ENCODE measurements around the gene GNAS.

GNAS gene

GRCh38 chr20:58908941-58909340 lies 56.4 kb downstream of the GNAS start:
- no peaks in the 10 kb centered on the region for H3K9me3 ChIP-seq (ENCODE audit: control insufficient read depth in 2 of 2, low read length in 2 of 2)
- H3K27me3 ChIP-seq (ENCODE audit: control insufficient read depth in 1 of 2, insufficient read depth in 2 of 2, low read length in 2 of 2): no peaks in the 10 kb centered on the region
- H3K9ac ChIP-seq (ENCODE audit: low read length in 2 of 2): no peak overlapping the region
- H3K36me3 ChIP-seq (ENCODE audit: control insufficient read depth in 2 of 2, insufficient read depth in 2 of 2, low read length in 2 of 2): peaks cover 48 to 49% of the 10 kb centered on the region in 2 donors
- H3K27ac ChIP-seq (ENCODE audit: low read length): no peak overlapping the region
- no peak overlapping the region for H3K4me3 ChIP-seq (ENCODE audit: low read length in 2 of 2)
- peaks cover 32% of the 10 kb centered on the region for H3K4me1 ChIP-seq (ENCODE audit: control insufficient read depth, insufficient read depth, low read length)

GRCh38 chr20:58909585-58909984 lies 57.1 kb downstream of the GNAS start:
- H3K9me3 ChIP-seq (ENCODE audit: control insufficient read depth in 2 of 2, low read length in 2 of 2): no peaks in the 10 kb centered on the region
- H3K27ac ChIP-seq (ENCODE audit: low read length): no peak overlapping the region
- no peaks in the 10 kb centered on the region for H3K27me3 ChIP-seq (ENCODE audit: control insufficient read depth in 1 of 2, insufficient read depth in 2 of 2, low read length in 2 of 2)
- peaks cover 32% of the 10 kb centered on the region for H3K4me1 ChIP-seq (ENCODE audit: control insufficient read depth, insufficient read depth, low read length)
- H3K36me3 ChIP-seq (ENCODE audit: control insufficient read depth in 2 of 2, insufficient read depth in 2 of 2, low read length in 2 of 2): peaks cover 46 to 47% of the 10 kb centered on the region in 2 donors
- H3K4me3 ChIP-seq (ENCODE audit: low read length in 2 of 2): no peak overlapping the region
- H3K9ac ChIP-seq (ENCODE audit: low read length in 2 of 2): no peak overlapping the region

GRCh38 chr20:58910473-58910872 lies 58.0 kb downstream of the GNAS start:
- no peaks in the 10 kb centered on the region for H3K27me3 ChIP-seq (ENCODE audit: control insufficient read depth in 1 of 2, insufficient read depth in 2 of 2, low read length in 2 of 2)
- H3K27ac ChIP-seq (ENCODE audit: low read length): no peak overlapping the region
- no peak overlapping the region for H3K4me3 ChIP-seq (ENCODE audit: low read length in 2 of 2)
- H3K36me3 ChIP-seq (ENCODE audit: control insufficient read depth in 2 of 2, insufficient read depth in 2 of 2, low read length in 2 of 2): peaks cover 40% of the 10 kb centered on the region in 2 donors
- H3K9ac ChIP-seq (ENCODE audit: low read length in 2 of 2): no peak overlapping the region
- H3K4me1 ChIP-seq (ENCODE audit: control insufficient read depth, insufficient read depth, low read length): peaks cover 32% of the 10 kb centered on the region
- no peaks in the 10 kb centered on the region for H3K9me3 ChIP-seq (ENCODE audit: control insufficient read depth in 2 of 2, low read length in 2 of 2)

DNA sequence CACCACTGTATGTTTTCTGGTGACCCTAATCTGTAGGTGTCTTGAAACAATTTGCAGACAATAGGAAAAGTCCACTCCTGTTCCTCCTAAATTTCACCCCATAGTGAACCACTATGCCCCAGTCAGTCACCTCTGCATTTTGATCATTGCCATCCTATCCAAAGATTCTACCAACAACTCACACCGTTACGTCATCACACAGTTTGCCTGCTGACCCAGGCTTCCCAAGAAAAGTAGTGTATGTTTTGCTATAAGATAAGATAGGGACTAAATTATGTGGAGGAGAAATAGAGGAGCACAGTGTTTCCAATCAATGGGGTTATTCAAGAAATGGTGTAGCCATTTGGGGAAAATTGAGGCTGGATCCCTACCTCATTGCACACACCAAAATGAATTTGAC lies 58.8 kb downstream of the GNAS start:
- Histone ChIP-seq H3K27ac (ENCODE audit: low read length) (no peak overlapping the region), H3K36me3 (ENCODE audit: control insufficient read depth in 2 of 2, insufficient read depth in 2 of 2, low read length in 2 of 2) (peaks cover 32 to 34% of the 10 kb centered on the region in 2 donors), H3K4me3 (ENCODE audit: low read length in 2 of 2) (no peak overlapping the region), H3K9me3 (ENCODE audit: control insufficient read depth in 2 of 2, low read length in 2 of 2) (no peaks in the 10 kb centered on the region), H3K9ac (ENCODE audit: low read length in 2 of 2) (no peak overlapping the region), H3K27me3 (ENCODE audit: control insufficient read depth in 1 of 2, insufficient read depth in 2 of 2, low read length in 2 of 2) (no peaks in the 10 kb centered on the region), H3K4me1 (ENCODE audit: control insufficient read depth, insufficient read depth, low read length) (peaks cover 27% of the 10 kb centered on the region)

DNA sequence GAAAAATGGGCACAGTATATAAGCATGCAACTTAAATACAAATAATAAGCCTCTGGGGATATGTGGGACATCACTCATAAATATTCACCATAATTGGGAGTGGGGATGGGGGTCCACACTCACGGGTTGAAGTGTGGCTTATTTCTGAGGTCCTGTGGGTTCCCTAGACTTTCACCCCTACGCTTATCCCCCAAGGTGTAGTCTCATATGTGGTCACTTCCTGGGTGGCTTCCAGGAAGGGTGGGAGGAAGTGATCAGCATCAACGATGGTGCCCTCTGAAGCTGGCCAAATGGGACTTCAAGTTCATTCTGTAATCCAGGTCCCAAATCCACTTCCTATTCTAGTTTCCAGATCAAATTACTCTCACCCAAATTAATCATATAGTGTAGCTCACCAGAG lies 59.5 kb downstream of the GNAS start:
- H3K9me3 ChIP-seq (ENCODE audit: control insufficient read depth in 2 of 2, low read length in 2 of 2): no peaks in the 10 kb centered on the region
- H3K36me3 ChIP-seq (ENCODE audit: control insufficient read depth in 2 of 2, insufficient read depth in 2 of 2, low read length in 2 of 2): peaks cover 31 to 32% of the 10 kb centered on the region in 2 donors
- H3K4me1 ChIP-seq (ENCODE audit: control insufficient read depth, insufficient read depth, low read length): peaks cover 22% of the 10 kb centered on the region
- no peak overlapping the region for H3K27ac ChIP-seq (ENCODE audit: low read length)
- no peaks in the 10 kb centered on the region for H3K27me3 ChIP-seq (ENCODE audit: control insufficient read depth in 1 of 2, insufficient read depth in 2 of 2, low read length in 2 of 2)
- no peak overlapping the region for H3K9ac ChIP-seq (ENCODE audit: low read length in 2 of 2)
- H3K4me3 ChIP-seq (ENCODE audit: low read length in 2 of 2): no peak overlapping the region

DNA sequence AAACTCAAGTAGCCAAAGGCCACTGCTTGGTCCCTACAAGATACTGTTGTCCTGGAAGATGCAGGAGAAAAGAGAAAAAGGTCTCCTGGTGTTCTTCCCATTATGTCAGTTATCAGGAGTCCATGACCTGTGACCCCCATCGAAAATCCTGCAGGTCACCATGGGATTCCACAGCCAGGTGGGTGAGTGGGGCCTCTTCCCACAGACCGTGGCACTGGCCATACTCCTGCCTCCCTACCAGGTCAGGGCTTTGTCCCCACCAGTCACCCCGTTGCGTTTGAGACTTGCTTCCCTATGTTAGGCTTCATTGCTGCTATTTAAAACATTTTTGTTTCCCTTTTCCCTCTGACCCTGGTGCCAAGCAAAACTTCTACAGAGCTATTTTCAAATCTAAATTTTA lies 60.6 kb downstream of the GNAS start:
- H3K9me3 ChIP-seq (ENCODE audit: control insufficient read depth in 2 of 2, low read length in 2 of 2): no peaks in the 10 kb centered on the region
- H3K27ac ChIP-seq (ENCODE audit: low read length): no peak overlapping the region
- no peaks in the 10 kb centered on the region for H3K27me3 ChIP-seq (ENCODE audit: control insufficient read depth in 1 of 2, insufficient read depth in 2 of 2, low read length in 2 of 2)
- no peak overlapping the region for H3K4me3 ChIP-seq (ENCODE audit: low read length in 2 of 2)
- peaks cover 31 to 32% of the 10 kb centered on the region in 2 donors for H3K36me3 ChIP-seq (ENCODE audit: control insufficient read depth in 2 of 2, insufficient read depth in 2 of 2, low read length in 2 of 2)
- H3K9ac ChIP-seq (ENCODE audit: low read length in 2 of 2): no peak overlapping the region
- peaks cover 15% of the 10 kb centered on the region for H3K4me1 ChIP-seq (ENCODE audit: control insufficient read depth, insufficient read depth, low read length)

DNA sequence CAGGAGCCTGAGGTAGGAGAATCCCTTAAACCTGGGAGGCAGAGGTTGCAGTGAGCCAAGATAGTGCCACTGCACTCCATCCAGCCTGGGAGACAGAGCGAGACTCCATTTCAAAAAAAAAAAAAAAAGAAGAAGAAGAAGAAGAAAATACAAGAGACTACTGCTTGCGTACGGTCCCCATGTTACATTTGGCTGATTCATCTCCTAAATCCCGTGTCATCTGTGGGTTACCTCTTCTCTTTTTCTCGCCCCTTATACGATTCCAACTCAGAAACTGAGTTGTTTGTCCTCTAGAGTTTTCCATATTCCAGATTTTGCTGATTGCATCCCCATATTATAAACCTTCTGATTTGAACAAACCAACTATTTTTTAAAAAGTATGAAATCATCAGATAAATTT lies 66.1 kb downstream of the GNAS start:
- H3K27ac ChIP-seq (ENCODE audit: low read length): no peak overlapping the region
- H3K9ac ChIP-seq (ENCODE audit: low read length in 2 of 2): no peak overlapping the region
- no peaks in the 10 kb centered on the region for H3K36me3 ChIP-seq (ENCODE audit: control insufficient read depth in 2 of 2, insufficient read depth in 2 of 2, low read length in 2 of 2)
- no peak overlapping the region for H3K4me3 ChIP-seq (ENCODE audit: low read length in 2 of 2)
- H3K9me3 ChIP-seq (ENCODE audit: control insufficient read depth in 2 of 2, low read length in 2 of 2): no peaks in the 10 kb centered on the region
- H3K27me3 ChIP-seq (ENCODE audit: control insufficient read depth in 1 of 2, insufficient read depth in 2 of 2, low read length in 2 of 2): no peaks in the 10 kb centered on the region
- H3K4me1 ChIP-seq (ENCODE audit: control insufficient read depth, insufficient read depth, low read length): no peaks in the 10 kb centered on the region

DNA sequence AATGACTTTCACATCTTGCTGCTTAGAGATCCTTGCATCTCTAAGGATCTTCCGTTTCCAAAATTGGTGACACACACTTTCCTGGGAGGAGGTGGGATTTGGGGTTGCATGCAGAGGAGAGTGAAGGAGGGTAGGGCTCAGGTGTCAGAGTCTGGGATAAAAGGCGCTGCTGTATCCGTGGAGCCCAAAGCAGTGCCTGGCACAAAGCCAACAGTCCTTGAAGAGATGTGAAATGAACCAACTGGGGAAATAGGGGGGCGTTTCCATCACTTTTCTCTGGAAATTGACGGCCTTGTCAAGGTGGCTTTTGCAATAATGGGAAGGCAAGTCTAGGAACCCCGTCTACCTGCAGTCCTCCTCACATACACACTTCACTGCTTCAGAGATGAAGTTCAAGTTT lies 69.0 kb downstream of the GNAS start:
- no peak overlapping the region for H3K9ac ChIP-seq (ENCODE audit: low read length in 2 of 2)
- H3K27me3 ChIP-seq (ENCODE audit: control insufficient read depth in 1 of 2, insufficient read depth in 2 of 2, low read length in 2 of 2): no peaks in the 10 kb centered on the region

DNA sequence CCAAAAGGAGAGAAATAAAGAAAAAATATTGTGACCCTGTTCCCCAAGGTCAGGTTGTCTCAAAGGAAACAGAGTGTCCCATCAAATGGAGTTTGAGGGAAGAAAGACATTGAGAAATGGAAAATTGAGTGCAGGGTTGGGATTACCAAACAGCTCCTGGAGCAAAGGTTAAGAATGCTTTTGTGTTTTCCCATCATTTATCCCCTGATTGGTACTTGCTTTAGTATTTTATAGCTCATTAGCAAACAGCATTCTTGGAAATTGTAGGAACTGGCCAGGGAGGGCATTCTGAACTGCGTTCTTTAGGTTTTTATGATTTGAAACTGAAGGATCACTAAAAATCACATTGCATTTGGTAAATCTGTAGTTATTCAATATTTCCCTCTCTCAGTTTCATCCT lies 69.5 kb downstream of the GNAS start:
- no peak overlapping the region for H3K27ac ChIP-seq (ENCODE audit: low read length)
- no peak overlapping the region for H3K9ac ChIP-seq (ENCODE audit: low read length in 2 of 2)
- H3K4me1 ChIP-seq (ENCODE audit: control insufficient read depth, insufficient read depth, low read length): no peaks in the 10 kb centered on the region
- no peak overlapping the region for H3K4me3 ChIP-seq (ENCODE audit: low read length in 2 of 2)
- H3K36me3 ChIP-seq (ENCODE audit: control insufficient read depth in 2 of 2, insufficient read depth in 2 of 2, low read length in 2 of 2): no peaks in the 10 kb centered on the region
- no peaks in the 10 kb centered on the region for H3K9me3 ChIP-seq (ENCODE audit: control insufficient read depth in 2 of 2, low read length in 2 of 2)
- H3K27me3 ChIP-seq (ENCODE audit: control insufficient read depth in 1 of 2, insufficient read depth in 2 of 2, low read length in 2 of 2): no peaks in the 10 kb centered on the region

More for the DNA sequence above, 69.0 kb downstream of the GNAS start:
- no peaks in the 10 kb centered on the region for H3K4me1 ChIP-seq (ENCODE audit: control insufficient read depth, insufficient read depth, low read length)
- H3K9me3 ChIP-seq (ENCODE audit: control insufficient read depth in 2 of 2, low read length in 2 of 2): no peaks in the 10 kb centered on the region
- no peaks in the 10 kb centered on the region for H3K36me3 ChIP-seq (ENCODE audit: control insufficient read depth in 2 of 2, insufficient read depth in 2 of 2, low read length in 2 of 2)
- no peak overlapping the region for H3K27ac ChIP-seq (ENCODE audit: low read length)
- no peak overlapping the region for H3K4me3 ChIP-seq (ENCODE audit: low read length in 2 of 2)

DNA sequence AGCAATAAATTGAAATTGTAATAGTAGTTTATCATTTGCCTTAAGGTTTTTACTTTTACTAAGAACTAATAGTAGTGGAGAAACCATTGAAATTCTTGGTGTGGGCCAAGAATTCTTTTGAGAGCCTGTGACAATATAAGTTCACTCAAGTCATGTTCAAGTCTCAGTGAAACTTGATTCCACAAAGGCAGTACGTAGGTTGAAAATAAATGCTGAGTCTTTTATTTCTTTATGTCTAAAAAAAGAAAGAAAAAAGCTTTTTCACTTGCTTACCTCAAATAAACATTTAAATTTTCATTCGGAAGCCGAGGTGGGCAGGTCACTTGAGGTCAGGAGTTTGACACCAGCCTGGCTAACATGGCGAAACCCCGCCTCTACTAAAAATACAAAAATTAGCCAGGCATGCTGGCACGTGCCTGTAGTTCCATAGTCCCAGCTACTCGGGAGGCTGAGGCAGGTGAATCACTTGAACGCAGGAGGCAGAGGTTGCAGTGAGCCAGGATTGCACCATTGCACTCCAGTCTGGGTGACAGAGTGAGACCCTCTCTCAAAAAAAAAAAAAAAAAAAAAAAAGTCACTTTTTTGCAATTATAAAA lies 70.7 kb downstream of the GNAS start:
- Histone ChIP-seq H3K9ac (ENCODE audit: low read length in 2 of 2) (no peak overlapping the region), H3K27ac (ENCODE audit: low read length) (no peak overlapping the region), H3K4me3 (ENCODE audit: low read length in 2 of 2) (no peak overlapping the region), H3K4me1 (ENCODE audit: control insufficient read depth, insufficient read depth, low read length) (no peaks in the 10 kb centered on the region), H3K27me3 (ENCODE audit: control insufficient read depth in 1 of 2, insufficient read depth in 2 of 2, low read length in 2 of 2) (no peaks in the 10 kb centered on the region), H3K9me3 (ENCODE audit: control insufficient read depth in 2 of 2, low read length in 2 of 2) (no peaks in the 10 kb centered on the region), H3K36me3 (ENCODE audit: control insufficient read depth in 2 of 2, insufficient read depth in 2 of 2, low read length in 2 of 2) (no peaks in the 10 kb centered on the region)

GRCh38 chr20:58926802-58927489 lies 74.4 kb downstream of the GNAS start:
- H3K9ac ChIP-seq (ENCODE audit: low read length in 2 of 2): no peak overlapping the region
- no peaks in the 10 kb centered on the region for H3K27me3 ChIP-seq (ENCODE audit: control insufficient read depth in 1 of 2, insufficient read depth in 2 of 2, low read length in 2 of 2)
- H3K36me3 ChIP-seq (ENCODE audit: control insufficient read depth in 2 of 2, insufficient read depth in 2 of 2, low read length in 2 of 2): no peaks in the 10 kb centered on the region
- H3K4me3 ChIP-seq (ENCODE audit: low read length in 2 of 2): no peak overlapping the region
- no peaks in the 10 kb centered on the region for H3K9me3 ChIP-seq (ENCODE audit: control insufficient read depth in 2 of 2, low read length in 2 of 2)
- no peak overlapping the region for H3K27ac ChIP-seq (ENCODE audit: low read length)
- H3K4me1 ChIP-seq (ENCODE audit: control insufficient read depth, insufficient read depth, low read length): no peaks in the 10 kb centered on the region
